ENCODE data around the gene PCNX2. TPM values are rescaled to one million over a fixed set of nuclear protein-coding genes. Genes with fewer than 3 reads are reported as not detected.

Gene PCNX2
- total and polyA plus RNA-seq, 10 of the 15 experiments (the other 5 are each of a cell fraction or from before 2014, with no cell fraction given), result 2.1 to 16.4 (median 8.1) TPM

DNA sequence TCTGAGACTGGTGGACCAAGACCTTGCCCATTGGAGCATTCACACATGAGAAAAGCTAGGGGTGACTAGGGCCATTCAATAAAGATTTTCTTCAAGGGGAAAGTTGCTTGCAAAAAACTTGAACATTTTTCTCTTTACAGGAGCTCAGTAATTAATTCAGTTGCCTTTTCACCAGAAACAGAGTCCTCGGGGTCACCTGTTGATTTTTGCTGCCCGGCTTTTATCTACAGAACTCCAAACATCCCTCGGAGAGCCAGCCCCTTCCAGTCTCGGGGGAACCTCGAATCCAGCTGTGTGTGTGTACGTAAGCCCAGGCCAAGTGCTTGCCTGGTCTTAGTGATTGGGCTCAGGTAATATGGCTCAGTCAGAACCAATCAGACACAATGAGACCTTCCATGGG lies 47.5 kb downstream of the PCNX2 start:
- Histone ChIP-seq H2AFZ (ENCODE audit: control insufficient read depth, low read depth, low read length) (no peak overlapping the region), H3K27ac (ENCODE audit: control insufficient read depth, insufficient read depth) (no peak overlapping the region), H3K27me3 (replicated peaks in 1 of 2; ENCODE audit: control insufficient read depth in 2 of 2, insufficient read depth in 2 of 2, low read length in 1 of 2) (no peaks in the 10 kb centered on the region), H3K79me2 (ENCODE audit: control insufficient read depth, insufficient read depth, low read length) (no peaks in the 10 kb centered on the region), H3K9ac (ENCODE audit: control insufficient read depth, insufficient read depth, low read length) (no peak overlapping the region), H3K4me1 (ENCODE audit: control insufficient read depth, insufficient read depth, low read length) (no peaks in the 10 kb centered on the region), H3K9me3 (replicated peaks; ENCODE audit: control insufficient read depth, insufficient read depth, low read length) (no peaks in the 10 kb centered on the region), H3K4me3 (no peak overlapping the region), H4K20me1 (ENCODE audit: control insufficient read depth, insufficient read depth) (no peaks in the 10 kb centered on the region), H3K36me3 (ENCODE audit: control insufficient read depth in 2 of 2, insufficient read depth in 2 of 2, low read length in 1 of 2) (peaks cover 0 to 3% of the 10 kb centered on the region in 2 experiments; a peak in 2 of 4 replicates), H3K4me2 (ENCODE audit: control insufficient read depth, insufficient read depth) (no peak overlapping the region)
- in situ Hi-C loops (cut with MboI) (no loop called here), intact Hi-C loops (cut with micrococcal nuclease; ENCODE audit: unreplicated experiment) (no loop called here)
- ChIA-PET POLR2A (no interaction called here), SMC1A (ENCODE audit: uncharacterized antibody, unreplicated experiment) (no interaction called here), RAD21 (ENCODE audit: unreplicated experiment) (no interaction called here), CTCF (no interaction called here)
- FAIRE-seq (no peak), ATAC-seq (no peak), DNase-seq (ENCODE audit: low read depth, low spot score) (no peak)
- 86% methylated on average over 6 of the region's 6 CpGs for WGBS (ENCODE audit: insufficient coverage, insufficient replicate concordance, low lambda C conversion rate, missing lambda C conversion rate)
- no peak for TF ChIP-seq RAD51 (IDR thresholded peaks at IDR 0.05)
- no peak for TF ChIP-seq NR2C1 (IDR thresholded peaks at IDR 0.05)
- TF ChIP-seq, protein P1, sequence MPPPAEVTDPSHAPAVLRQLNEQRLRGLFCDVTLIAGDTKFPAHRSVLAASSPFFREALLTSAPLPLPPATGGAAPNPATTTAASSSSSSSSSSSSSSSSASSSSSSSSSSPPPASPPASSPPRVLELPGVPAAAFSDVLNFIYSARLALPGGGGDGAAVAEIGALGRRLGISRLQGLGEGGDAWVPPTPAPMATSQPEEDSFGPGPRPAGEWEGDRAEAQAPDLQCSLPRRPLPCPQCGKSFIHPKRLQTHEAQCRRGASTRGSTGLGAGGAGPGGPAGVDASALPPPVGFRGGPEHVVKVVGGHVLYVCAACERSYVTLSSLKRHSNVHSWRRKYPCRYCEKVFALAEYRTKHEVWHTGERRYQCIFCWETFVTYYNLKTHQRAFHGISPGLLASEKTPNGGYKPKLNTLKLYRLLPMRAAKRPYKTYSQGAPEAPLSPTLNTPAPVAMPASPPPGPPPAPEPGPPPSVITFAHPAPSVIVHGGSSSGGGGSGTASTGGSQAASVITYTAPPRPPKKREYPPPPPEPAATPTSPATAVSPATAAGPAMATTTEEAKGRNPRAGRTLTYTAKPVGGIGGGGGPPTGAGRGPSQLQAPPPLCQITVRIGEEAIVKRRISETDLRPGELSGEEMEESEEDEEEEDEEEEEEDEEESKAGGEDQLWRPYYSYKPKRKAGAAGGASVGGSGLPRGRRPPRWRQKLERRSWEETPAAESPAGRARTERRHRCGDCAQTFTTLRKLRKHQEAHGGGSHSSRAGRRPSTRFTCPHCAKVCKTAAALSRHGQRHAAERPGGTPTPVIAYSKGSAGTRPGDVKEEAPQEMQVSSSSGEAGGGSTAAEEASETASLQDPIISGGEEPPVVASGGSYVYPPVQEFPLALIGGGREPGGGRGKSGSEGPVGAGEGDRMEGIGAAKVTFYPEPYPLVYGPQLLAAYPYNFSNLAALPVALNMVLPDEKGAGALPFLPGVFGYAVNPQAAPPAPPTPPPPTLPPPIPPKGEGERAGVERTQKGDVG (CRISPR knock-in tag; IDR thresholded peaks at IDR 0.05), result no peak
- TF ChIP-seq CHD2 (IDR thresholded peaks at IDR 0.05; ENCODE audit: borderline replicate concordance, low read depth, low read length), result no peak
- no peak for TF ChIP-seq POLR2AphosphoS5 (IDR thresholded peaks at IDR 0.05; ENCODE audit: low read length)
- TF ChIP-seq NFIC (IDR thresholded peaks at IDR 0.05; ENCODE audit: low read depth, low read length), result no peak
- TF ChIP-seq, protein P2, sequence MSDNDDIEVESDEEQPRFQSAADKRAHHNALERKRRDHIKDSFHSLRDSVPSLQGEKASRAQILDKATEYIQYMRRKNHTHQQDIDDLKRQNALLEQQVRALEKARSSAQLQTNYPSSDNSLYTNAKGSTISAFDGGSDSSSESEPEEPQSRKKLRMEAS (IDR thresholded peaks at IDR 0.05; ENCODE audit: low read depth, low read length), result no peak
- TF ChIP-seq MEF2B (IDR thresholded peaks at IDR 0.05; ENCODE audit: partially characterized antibody, poor library complexity, severe bottlenecking), result no peak
- no peak for TF ChIP-seq SIX5 (IDR thresholded peaks at IDR 0.05; ENCODE audit: low read depth, low read length, severe bottlenecking)
- TF ChIP-seq RB1 (IDR thresholded peaks at IDR 0.05; ENCODE audit: borderline replicate concordance), result no peak
- no peak for TF ChIP-seq PAX8 (IDR thresholded peaks at IDR 0.05)
- TF ChIP-seq, protein P3, sequence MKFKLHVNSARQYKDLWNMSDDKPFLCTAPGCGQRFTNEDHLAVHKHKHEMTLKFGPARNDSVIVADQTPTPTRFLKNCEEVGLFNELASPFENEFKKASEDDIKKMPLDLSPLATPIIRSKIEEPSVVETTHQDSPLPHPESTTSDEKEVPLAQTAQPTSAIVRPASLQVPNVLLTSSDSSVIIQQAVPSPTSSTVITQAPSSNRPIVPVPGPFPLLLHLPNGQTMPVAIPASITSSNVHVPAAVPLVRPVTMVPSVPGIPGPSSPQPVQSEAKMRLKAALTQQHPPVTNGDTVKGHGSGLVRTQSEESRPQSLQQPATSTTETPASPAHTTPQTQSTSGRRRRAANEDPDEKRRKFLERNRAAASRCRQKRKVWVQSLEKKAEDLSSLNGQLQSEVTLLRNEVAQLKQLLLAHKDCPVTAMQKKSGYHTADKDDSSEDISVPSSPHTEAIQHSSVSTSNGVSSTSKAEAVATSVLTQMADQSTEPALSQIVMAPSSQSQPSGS (IDR thresholded peaks at IDR 0.05; ENCODE audit: low read length), result no peak
- no peak for TF ChIP-seq SREBF1 (IDR thresholded peaks at IDR 0.05; ENCODE audit: low read length)
- no peak for TF ChIP-seq FOXM1 (IDR thresholded peaks at IDR 0.05; ENCODE audit: low read depth, low read length)
- TF ChIP-seq JUND (IDR thresholded peaks at IDR 0.05; ENCODE audit: low read depth, low read length), result no peak
- TF ChIP-seq RELA (IDR thresholded peaks at IDR 0.05; ENCODE audit: borderline replicate concordance, partially characterized antibody), result no peak
- TF ChIP-seq ESRRA (IDR thresholded peaks at IDR 0.05; ENCODE audit: low read length), result no peak
- no peak for TF ChIP-seq BACH1 (IDR thresholded peaks at IDR 0.05; ENCODE audit: borderline replicate concordance)
- no TSS peak for BruUV-seq (replicated peaks)

Data from GM12878 (cell line).